ENCODE results near the gene KCTD18. TPM values are rescaled to one million over a fixed set of nuclear protein-coding genes. Genes with fewer than 3 reads are reported as not detected.

The KCTD18 gene
- total RNA-seq, 2 donors from 2014 or later, result 10.5 to 42.3 TPM

- H3K27me3 ChIP-seq, result no peaks in the 10 kb centered on the region
- no peaks in the 10 kb centered on the region for H3K9me3 ChIP-seq
- intact Hi-C loops (cut with DNase I), result no loop called here
- peaks cover 7% of the 10 kb centered on the region for H3K4me1 ChIP-seq
- WGBS, 2 donors, result 34 to 69% methylated on average over 2 of the region's 2 CpGs
- H3K36me3 ChIP-seq (replicated peaks in 1 of 2; ENCODE audit: insufficient read depth in 1 of 2, low read depth in 2 of 2), result no peaks in the 10 kb centered on the region
- H3K27ac ChIP-seq, result no peak overlapping the region
- ATAC-seq (no peak), DNase-seq (no peak)
- TF ChIP-seq CTCF (IDR thresholded peaks at IDR 0.05) (no peak), POLR2A (IDR thresholded peaks at IDR 0.05) (no peak)
- no peak overlapping the region for H3K4me3 ChIP-seq
These were observed 13.7 kb upstream of the KCTD18 start for GRCh38 chr2:200523604-200524003.

- intact Hi-C loops (cut with DNase I), result no loop called here
- 73 to 81% methylated on average over 2 to 3 of the region's 3 CpGs for WGBS, 2 donors
- H3K4me3 ChIP-seq, result no peak overlapping the region
- no peaks in the 10 kb centered on the region for H3K36me3 ChIP-seq (replicated peaks in 1 of 2; ENCODE audit: insufficient read depth in 1 of 2, low read depth in 2 of 2)
- no peaks in the 10 kb centered on the region for H3K27me3 ChIP-seq
- H3K9me3 ChIP-seq, result no peaks in the 10 kb centered on the region
- ATAC-seq (no peak), DNase-seq (no peak)
- TF ChIP-seq POLR2A (IDR thresholded peaks at IDR 0.05) (no peak), CTCF (IDR thresholded peaks at IDR 0.05) (no peak)
- H3K4me1 ChIP-seq, result peaks cover 7% of the 10 kb centered on the region
- H3K27ac ChIP-seq, result no peak overlapping the region
These were observed 13.3 kb upstream of the KCTD18 start for GRCh38 chr2:200523158-200523557.

- no peaks in the 10 kb centered on the region for H3K27me3 ChIP-seq
- no peaks in the 10 kb centered on the region for H3K36me3 ChIP-seq (replicated peaks in 1 of 2; ENCODE audit: insufficient read depth in 1 of 2, low read depth in 2 of 2)
- DNase-seq (no peak), ATAC-seq (no peak)
- TF ChIP-seq CTCF (IDR thresholded peaks at IDR 0.05) (no peak), POLR2A (IDR thresholded peaks at IDR 0.05) (no peak)
- no peak overlapping the region for H3K27ac ChIP-seq
- 4 to 15% methylated on average over 1 of the region's 1 CpG for WGBS, 2 donors
- peaks cover 7% of the 10 kb centered on the region for H3K4me1 ChIP-seq
- intact Hi-C loops (cut with DNase I), result no loop called here
- no peaks in the 10 kb centered on the region for H3K9me3 ChIP-seq
- H3K4me3 ChIP-seq, result no peak overlapping the region
These were observed 5.3 kb upstream of the KCTD18 start for GRCh38 chr2:200515155-200515554.

- Histone ChIP-seq H3K27ac (peak overlapping the region in 3 of 4 donors; percentile 61 to 83 (median 80)), H3K36me3 (replicated peaks in 1 of 2; ENCODE audit: insufficient read depth in 1 of 2, low read depth in 2 of 2) (no peaks in the 10 kb centered on the region), H3K4me3 (peak overlapping the region; percentile 54 to 59), H3K9me3 (no peaks in the 10 kb centered on the region), H3K4me1 (peaks cover 17% of the 10 kb centered on the region), H3K27me3 (no peaks in the 10 kb centered on the region)
- intact Hi-C loops (cut with DNase I), result no loop called here
- ATAC-seq (no peak), DNase-seq (peak in 1 of 4 donors; percentile 4)
- no peak for TF ChIP-seq POLR2A (IDR thresholded peaks at IDR 0.05)
- no peak for TF ChIP-seq CTCF (IDR thresholded peaks at IDR 0.05)
- WGBS, 2 donors, result 16 to 22% methylated on average over 7 to 8 of the region's 8 CpGs
These were observed 645 bp downstream of the KCTD18 start for GRCh38 chr2:200509235-200509611.

GRCh38 chr2:200507179-200507578, 2.7 kb downstream of the KCTD18 start:
- Histone ChIP-seq H3K9me3 (no peaks in the 10 kb centered on the region), H3K27ac (no peak overlapping the region), H3K27me3 (no peaks in the 10 kb centered on the region), H3K4me1 (peaks cover 17% of the 10 kb centered on the region), H3K36me3 (replicated peaks in 1 of 2; ENCODE audit: insufficient read depth in 1 of 2, low read depth in 2 of 2) (no peaks in the 10 kb centered on the region), H3K4me3 (no peak overlapping the region)
- no peak for DNase-seq
- TF ChIP-seq POLR2A (IDR thresholded peaks at IDR 0.05) (no peak), CTCF (IDR thresholded peaks at IDR 0.05) (no peak)
- WGBS, 2 donors, result 28 to 44% methylated on average over 2 of the region's 2 CpGs
- intact Hi-C loops (cut with DNase I), result no loop called here
- no peak for ATAC-seq
